ENCODE data around the gene MTERF1. TPM values are rescaled to one million over a fixed set of nuclear protein-coding genes. Genes with fewer than 3 reads are reported as not detected.
"Not testable (repeated sequence)": the region's sequence is repeated elsewhere in the genome, so short reads cannot be mapped to it uniquely, and the experiment has no call there.

Gene MTERF1
- total RNA-seq, 2 donors from 2014 or later, result 22.5 to 23.1 TPM

GRCh38 chr7:91869661-91870060, 10.8 kb downstream of the MTERF1 start:
- peaks cover 8 to 9% of the 10 kb centered on the region in 2 donors for H3K4me1 Mint-ChIP-seq (ENCODE audit: low read depth in 2 of 2)
- no peak overlapping the region for H3K4me3 Mint-ChIP-seq
- ATAC-seq (no peak), DNase-seq (ENCODE audit: low spot score) (no peak)
- no peaks in the 10 kb centered on the region for H3K9me3 Mint-ChIP-seq
- H3K27ac Mint-ChIP-seq, result no peak overlapping the region
- peaks cover 5% of the 10 kb centered on the region for H3K36me3 Mint-ChIP-seq
- no peaks in the 10 kb centered on the region for H3K27me3 Mint-ChIP-seq

GRCh38 chr7:91866599-91867148, 13.8 kb downstream of the MTERF1 start:
- Mint-ChIP-seq H3K4me3 (no peak overlapping the region), H3K4me1 (ENCODE audit: low read depth in 2 of 2) (peaks cover 8 to 9% of the 10 kb centered on the region in 2 donors), H3K9me3 (no peaks in the 10 kb centered on the region), H3K27me3 (no peaks in the 10 kb centered on the region), H3K36me3 (peaks cover 4% of the 10 kb centered on the region), H3K27ac (no peak overlapping the region)
- ATAC-seq (no peak), DNase-seq (ENCODE audit: low spot score) (no peak)

- ATAC-seq (no peak), DNase-seq (ENCODE audit: low spot score) (no peak)
- H3K36me3 Mint-ChIP-seq, result peaks cover 4% of the 10 kb centered on the region
- peaks cover 3 to 8% of the 10 kb centered on the region in 2 donors for H3K4me1 Mint-ChIP-seq (ENCODE audit: low read depth in 2 of 2)
- H3K27me3 Mint-ChIP-seq, result no peaks in the 10 kb centered on the region
- no peak overlapping the region for H3K27ac Mint-ChIP-seq
- H3K9me3 Mint-ChIP-seq, result no peaks in the 10 kb centered on the region
- H3K4me3 Mint-ChIP-seq, result no peak overlapping the region
These were observed 15.0 kb downstream of the MTERF1 start for GRCh38 chr7:91865511-91865910.

GRCh38 chr7:91864604-91865003, 15.9 kb downstream of the MTERF1 start:
- not testable (repeated sequence) for H3K36me3 Mint-ChIP-seq; H3K27me3 Mint-ChIP-seq; DNase-seq (ENCODE audit: low spot score); H3K4me1 Mint-ChIP-seq (ENCODE audit: low read depth in 2 of 2); H3K4me3 Mint-ChIP-seq; ATAC-seq; H3K9me3 Mint-ChIP-seq; H3K27ac Mint-ChIP-seq

GRCh38 chr7:91864070-91864469, 16.4 kb downstream of the MTERF1 start:
- ATAC-seq (no peak), DNase-seq (ENCODE audit: low spot score) (no peak)
- H3K9me3 Mint-ChIP-seq, result no peaks in the 10 kb centered on the region
- H3K4me1 Mint-ChIP-seq (ENCODE audit: low read depth in 2 of 2), result peaks cover 3 to 8% of the 10 kb centered on the region in 2 donors
- H3K4me3 Mint-ChIP-seq, result no peak overlapping the region
- H3K27ac Mint-ChIP-seq, result no peak overlapping the region
- H3K27me3 Mint-ChIP-seq, result no peaks in the 10 kb centered on the region
- H3K36me3 Mint-ChIP-seq, result peaks cover 4% of the 10 kb centered on the region

GRCh38 chr7:91852263-91852741, 28.2 kb downstream of the MTERF1 start:
- Mint-ChIP-seq H3K27ac (no peak overlapping the region), H3K27me3 (no peaks in the 10 kb centered on the region), H3K9me3 (peaks cover 16% of the 10 kb centered on the region), H3K4me3 (no peak overlapping the region), H3K4me1 (ENCODE audit: low read depth in 2 of 2) (peaks cover 0 to 12% of the 10 kb centered on the region in 2 donors), H3K36me3 (peaks cover 25% of the 10 kb centered on the region)
- DNase-seq (ENCODE audit: low spot score), result no peak
- ATAC-seq, result no peak

- no peak for ATAC-seq
- Mint-ChIP-seq H3K27ac (no peak overlapping the region), H3K36me3 (peaks cover 26% of the 10 kb centered on the region), H3K4me1 (ENCODE audit: low read depth in 2 of 2) (peaks cover 0 to 12% of the 10 kb centered on the region in 2 donors), H3K4me3 (no peak overlapping the region), H3K27me3 (no peaks in the 10 kb centered on the region), H3K9me3 (peaks cover 16% of the 10 kb centered on the region)
- no peak for DNase-seq (ENCODE audit: low spot score)
These were observed 30.0 kb downstream of the MTERF1 start for GRCh38 chr7:91850455-91850854.

- H3K4me1 Mint-ChIP-seq (ENCODE audit: low read depth in 2 of 2), result peaks cover 0 to 7% of the 10 kb centered on the region in 2 donors
- H3K4me3 Mint-ChIP-seq, result no peak overlapping the region
- no peaks in the 10 kb centered on the region for H3K27me3 Mint-ChIP-seq
- DNase-seq (ENCODE audit: low spot score), result no peak
- no peak for ATAC-seq
- H3K9me3 Mint-ChIP-seq, result peaks cover 10% of the 10 kb centered on the region
- no peak overlapping the region for H3K27ac Mint-ChIP-seq
- peaks cover 13% of the 10 kb centered on the region for H3K36me3 Mint-ChIP-seq
These were observed 32.5 kb downstream of the MTERF1 start for GRCh38 chr7:91847876-91848588.

GRCh38 chr7:91847231-91847630, 33.3 kb downstream of the MTERF1 start:
- DNase-seq (ENCODE audit: low spot score), result no peak
- no peak overlapping the region for H3K27ac Mint-ChIP-seq
- H3K9me3 Mint-ChIP-seq, result peaks cover 4% of the 10 kb centered on the region
- H3K4me1 Mint-ChIP-seq (ENCODE audit: low read depth in 2 of 2), result no peaks in the 10 kb centered on the region
- H3K4me3 Mint-ChIP-seq, result no peak overlapping the region
- H3K36me3 Mint-ChIP-seq, result peaks cover 5% of the 10 kb centered on the region
- ATAC-seq, result no peak
- no peaks in the 10 kb centered on the region for H3K27me3 Mint-ChIP-seq

- Mint-ChIP-seq H3K9me3 (peaks cover 4% of the 10 kb centered on the region), H3K27me3 (no peaks in the 10 kb centered on the region), H3K4me3 (no peak overlapping the region), H3K27ac (no peak overlapping the region), H3K36me3 (peaks cover 8% of the 10 kb centered on the region), H3K4me1 (ENCODE audit: low read depth in 2 of 2) (no peaks in the 10 kb centered on the region)
- ATAC-seq, result no peak
- no peak for DNase-seq (ENCODE audit: low spot score)
These were observed 34.1 kb downstream of the MTERF1 start for GRCh38 chr7:91846436-91846835.

- no peak for ATAC-seq
- DNase-seq (ENCODE audit: low spot score), result no peak
- Mint-ChIP-seq H3K36me3 (peaks cover 11% of the 10 kb centered on the region), H3K9me3 (peaks cover 4% of the 10 kb centered on the region), H3K4me3 (no peak overlapping the region), H3K4me1 (ENCODE audit: low read depth in 2 of 2) (no peaks in the 10 kb centered on the region), H3K27ac (no peak overlapping the region), H3K27me3 (no peaks in the 10 kb centered on the region)
These were observed 36.7 kb downstream of the MTERF1 start for GRCh38 chr7:91843831-91844230.

GRCh38 chr7:91838439-91838838, 42.1 kb downstream of the MTERF1 start:
- Mint-ChIP-seq H3K9me3 (no peaks in the 10 kb centered on the region), H3K4me3 (no peak overlapping the region), H3K4me1 (ENCODE audit: low read depth in 2 of 2) (no peaks in the 10 kb centered on the region), H3K27me3 (no peaks in the 10 kb centered on the region), H3K36me3 (peaks cover 6% of the 10 kb centered on the region), H3K27ac (no peak overlapping the region)
- no peak for DNase-seq (ENCODE audit: low spot score)
- no peak for ATAC-seq

- Mint-ChIP-seq H3K4me1 (ENCODE audit: low read depth in 2 of 2) (no peaks in the 10 kb centered on the region), H3K36me3 (peaks cover 6% of the 10 kb centered on the region), H3K27me3 (no peaks in the 10 kb centered on the region), H3K27ac (no peak overlapping the region), H3K9me3 (no peaks in the 10 kb centered on the region), H3K4me3 (no peak overlapping the region)
- ATAC-seq, result peak in 1 of 2 donors; percentile 36
- no peak for DNase-seq (ENCODE audit: low spot score)
These were observed 43.0 kb downstream of the MTERF1 start for GRCh38 chr7:91837397-91838070.

- peaks cover 0 to 2% of the 10 kb centered on the region in 2 donors for H3K27me3 Mint-ChIP-seq
- no peak overlapping the region for H3K4me3 Mint-ChIP-seq
- DNase-seq (ENCODE audit: low spot score), result no peak
- ATAC-seq, result no peak
- H3K36me3 Mint-ChIP-seq, result no peaks in the 10 kb centered on the region
- no peaks in the 10 kb centered on the region for H3K9me3 Mint-ChIP-seq
- no peak overlapping the region for H3K27ac Mint-ChIP-seq
- H3K4me1 Mint-ChIP-seq (ENCODE audit: low read depth in 2 of 2), result no peaks in the 10 kb centered on the region
These were observed 44.6 kb downstream of the MTERF1 start for GRCh38 chr7:91835826-91836368.
